NCI-H1092 treated with DMSO at 0.1 percent for 48 hours (cell line): ENCODE measurements around the gene THEM5.

Experiments used
- DNase-seq: peaks from one replicate; lab custom pipeline; 2025; lab: John Stamatoyannopoulos, UW

Gene THEM5

GRCh38 chr1:151819976-151820623 lies 33.4 kb downstream of the THEM5 start:
- no peak for DNase-seq

GRCh38 chr1:151819227-151819835 lies 34.2 kb downstream of the THEM5 start:
- DNase-seq = no peak

- DNase-seq = no peak
These were observed 36.2 kb downstream of the THEM5 start for GRCh38 chr1:151817353-151817730.

GRCh38 chr1:151816548-151817352 lies 36.8 kb downstream of the THEM5 start:
- DNase-seq = no peak

GRCh38 chr1:151815716-151816327 lies 37.7 kb downstream of the THEM5 start:
- no peak for DNase-seq

GRCh38 chr1:151814971-151815545 lies 38.5 kb downstream of the THEM5 start:
- no peak for DNase-seq

GRCh38 chr1:151814426-151814825 lies 39.1 kb downstream of the THEM5 start:
- DNase-seq = no peak

- no peak for DNase-seq
These were observed 40.1 kb downstream of the THEM5 start for GRCh38 chr1:151813271-151813977.

GRCh38 chr1:151811181-151811580 lies 42.3 kb downstream of the THEM5 start:
- no peak for DNase-seq

- no peak for DNase-seq
These were observed 43.4 kb downstream of the THEM5 start for GRCh38 chr1:151809985-151810556.

- DNase-seq = no peak
These were observed 44.1 kb downstream of the THEM5 start for GRCh38 chr1:151809290-151809984.

GRCh38 chr1:151807766-151808165 lies 45.7 kb downstream of the THEM5 start:
- DNase-seq = no peak

- no peak for DNase-seq
These were observed 46.4 kb downstream of the THEM5 start for GRCh38 chr1:151807131-151807530.

GRCh38 chr1:151806170-151806569 lies 47.3 kb downstream of the THEM5 start:
- DNase-seq = no peak

GRCh38 chr1:151805066-151805820 lies 48.3 kb downstream of the THEM5 start, which contains the start of gene LINGO4:
Gene LINGO4, minus strand, starts transcription at chr1:151805419. Its CDS starts 2,715 bp downstream, at chr1:151802704.
- DNase-seq = no peak

- no peak for DNase-seq
These were observed 49.6 kb downstream of the THEM5 start for GRCh38 chr1:151803915-151804314.

- peak; percentile 14 for DNase-seq
These were observed 50.3 kb downstream of the THEM5 start for GRCh38 chr1:151803164-151803563.

- DNase-seq = no peak
These were observed 51.1 kb downstream of the THEM5 start for GRCh38 chr1:151802372-151802771.

GRCh38 chr1:151801846-151802245 lies 51.7 kb downstream of the THEM5 start:
- DNase-seq = no peak

GRCh38 chr1:151801310-151801820 lies 52.1 kb downstream of the THEM5 start:
- DNase-seq = no peak
